Osteoblast (primary cell): Measurements from ENCODE around the gene PRDM11. TPM values are rescaled to one million over a fixed set of nuclear protein-coding genes. Genes with fewer than 3 reads are reported as not detected.

Experiments used
- DNase-seq: peaks from one replicate; pipeline ENCODE4 v3.0.0; 2011; ENCODE audit warnings: low spot score, mixed read lengths; ENCODE audit not compliant: insufficient read length; ENCODE audit errors: missing footprints
- H2AFZ ChIP-seq: 2 replicates; pipeline ENCODE4 v1.6.0; 2011; ENCODE audit warnings: mild to moderate bottlenecking, low read length
- H3K27ac ChIP-seq: 2 replicates; pipeline ENCODE4 v1.5.1; 2011; ENCODE audit warnings: mild to moderate bottlenecking, low read depth, low read length, moderate library complexity
- H3K27me3 ChIP-seq: 2 replicates; pipeline ENCODE4 v1.6.0; 2012; ENCODE audit warnings: mild to moderate bottlenecking, control low read depth, inconsistent platforms, low read length, moderate library complexity; ENCODE audit not compliant: insufficient read depth
- H3K36me3 ChIP-seq: 2 replicates; pipeline ENCODE4 v1.5.1; 2011; ENCODE audit warnings: mild to moderate bottlenecking, low read length, control low read depth, moderate library complexity; ENCODE audit not compliant: insufficient read depth
- H3K4me1 ChIP-seq: 2 replicates; pipeline ENCODE4 v1.5.1; 2011; ENCODE audit warnings: mild to moderate bottlenecking, low read length, control low read depth, moderate library complexity; ENCODE audit not compliant: insufficient read depth
- H3K4me2 ChIP-seq: 2 replicates; pipeline ENCODE4 v1.6.0; 2011; ENCODE audit warnings: mild to moderate bottlenecking, low read length; ENCODE audit not compliant: insufficient read depth
- H3K4me3 ChIP-seq: fragments of 200-600 bp; sonication (generic); 3 replicates; pipeline ENCODE4 v1.5.1; 2012; ENCODE audit warnings: mild to moderate bottlenecking, low read length, inconsistent platforms; ENCODE audit not compliant: insufficient read depth
- H3K79me2 ChIP-seq: 2 replicates; pipeline ENCODE4 v1.6.0; 2012; ENCODE audit warnings: mild to moderate bottlenecking, low read length, control low read depth, inconsistent platforms; ENCODE audit not compliant: insufficient read depth
- H3K9me3 ChIP-seq: 2 replicates; pipeline ENCODE4 v1.5.1; 2011; ENCODE audit warnings: low read depth, low read length, control low read depth
- H4K20me1 ChIP-seq: 2 replicates; pipeline ENCODE4 v1.6.0; 2012; ENCODE audit warnings: mild to moderate bottlenecking, low read length, control low read depth; ENCODE audit not compliant: insufficient read depth
- total RNA-seq: library from RNA; depleted of rRNA; stranded (reverse); fragments of >200 nt; gene quantifications from 2 replicates; pipeline ENCODE4 v1.2.3, GENCODE V29; 2012
- TF ChIP-seq, protein P1 (sequence below): IDR thresholded peaks from 2 replicates; pipeline ENCODE4 v1.5.1; 2011; ENCODE audit warnings: mild to moderate bottlenecking, low read depth, low read length, moderate library complexity; ENCODE audit errors: extremely low read depth

Gene PRDM11
- total RNA-seq, 1 donor: 5.4 TPM

DNA sequence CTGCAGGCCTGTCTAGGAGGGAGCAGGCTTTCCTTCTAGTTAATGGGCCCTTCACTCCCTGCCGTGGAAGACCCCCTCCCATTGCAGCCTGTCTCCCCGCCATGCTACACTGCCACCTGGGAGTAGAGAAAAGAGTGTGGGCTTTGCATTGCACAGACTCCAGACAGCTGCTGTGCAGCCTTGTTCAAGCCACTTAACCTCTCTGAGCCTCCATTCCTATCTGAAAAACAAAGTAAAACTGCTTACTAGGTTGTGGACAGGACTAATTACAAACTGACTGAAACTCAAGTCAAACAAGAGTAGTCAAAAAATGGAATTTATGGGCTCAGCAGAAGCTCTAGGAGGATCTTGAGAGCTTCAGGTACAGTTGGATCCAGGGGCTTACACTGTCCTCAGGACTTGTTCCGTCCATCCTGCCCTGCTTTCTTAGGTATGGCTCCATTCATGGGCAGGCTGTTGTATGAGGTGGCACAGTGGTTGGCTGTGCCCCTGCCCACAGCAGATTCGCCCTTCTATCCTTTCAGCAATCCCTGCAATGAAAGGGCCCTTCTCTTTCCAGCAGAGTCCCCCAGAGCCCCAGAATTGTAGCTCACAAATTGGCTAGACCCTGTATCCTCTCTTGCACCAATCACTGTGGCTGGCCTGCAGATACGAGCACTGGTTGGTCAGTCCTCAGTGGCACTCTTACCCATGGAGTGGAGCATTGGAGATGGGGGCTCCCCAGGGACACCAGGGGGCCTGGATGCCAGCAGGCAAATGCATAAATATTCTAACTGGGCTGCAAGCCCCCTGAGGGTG, 19.6 kb downstream of the PRDM11 start:
- Histone ChIP-seq H3K4me1 (peaks cover 13% of the 10 kb centered on the region), H3K36me3 (no peaks in the 10 kb centered on the region), H3K9me3 (no peaks in the 10 kb centered on the region), H2AFZ (no peak overlapping the region), H3K4me2 (no peak overlapping the region), H3K27me3 (peaks cover 2% of the 10 kb centered on the region), H3K27ac (no peak overlapping the region), H3K4me3 (no peak overlapping the region), H4K20me1 (peaks cover 55% of the 10 kb centered on the region), H3K79me2 (no peaks in the 10 kb centered on the region)
- peak; percentile 62 for DNase-seq
- TF ChIP-seq, protein P1, sequence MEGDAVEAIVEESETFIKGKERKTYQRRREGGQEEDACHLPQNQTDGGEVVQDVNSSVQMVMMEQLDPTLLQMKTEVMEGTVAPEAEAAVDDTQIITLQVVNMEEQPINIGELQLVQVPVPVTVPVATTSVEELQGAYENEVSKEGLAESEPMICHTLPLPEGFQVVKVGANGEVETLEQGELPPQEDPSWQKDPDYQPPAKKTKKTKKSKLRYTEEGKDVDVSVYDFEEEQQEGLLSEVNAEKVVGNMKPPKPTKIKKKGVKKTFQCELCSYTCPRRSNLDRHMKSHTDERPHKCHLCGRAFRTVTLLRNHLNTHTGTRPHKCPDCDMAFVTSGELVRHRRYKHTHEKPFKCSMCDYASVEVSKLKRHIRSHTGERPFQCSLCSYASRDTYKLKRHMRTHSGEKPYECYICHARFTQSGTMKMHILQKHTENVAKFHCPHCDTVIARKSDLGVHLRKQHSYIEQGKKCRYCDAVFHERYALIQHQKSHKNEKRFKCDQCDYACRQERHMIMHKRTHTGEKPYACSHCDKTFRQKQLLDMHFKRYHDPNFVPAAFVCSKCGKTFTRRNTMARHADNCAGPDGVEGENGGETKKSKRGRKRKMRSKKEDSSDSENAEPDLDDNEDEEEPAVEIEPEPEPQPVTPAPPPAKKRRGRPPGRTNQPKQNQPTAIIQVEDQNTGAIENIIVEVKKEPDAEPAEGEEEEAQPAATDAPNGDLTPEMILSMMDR: no peak

DNA sequence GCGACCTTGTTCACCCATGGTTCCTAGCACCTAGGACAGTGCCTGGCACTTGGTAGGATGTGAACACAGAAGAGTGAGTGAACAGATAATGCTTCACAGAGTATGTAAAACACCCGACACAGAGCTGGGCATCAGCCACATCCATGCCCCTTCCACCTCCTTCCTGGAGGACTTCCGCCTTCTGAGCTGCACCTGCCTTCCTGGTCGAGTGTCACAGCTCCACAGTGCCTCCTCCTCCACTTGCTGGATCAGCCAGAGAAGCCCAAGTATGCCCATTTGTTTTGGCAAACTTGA, 20.1 kb downstream of the PRDM11 start:
- H3K4me2 ChIP-seq: no peak overlapping the region
- peak; percentile 19 for DNase-seq
- H4K20me1 ChIP-seq: peaks cover 49% of the 10 kb centered on the region
- TF ChIP-seq, protein P1: no peak
- peaks cover under 1% of the 10 kb centered on the region for H3K27me3 ChIP-seq
- H3K4me1 ChIP-seq: peaks cover 13% of the 10 kb centered on the region
- no peaks in the 10 kb centered on the region for H3K36me3 ChIP-seq
- no peak overlapping the region for H2AFZ ChIP-seq
- H3K79me2 ChIP-seq: no peaks in the 10 kb centered on the region
- H3K9me3 ChIP-seq: no peaks in the 10 kb centered on the region
- H3K27ac ChIP-seq: no peak overlapping the region
- H3K4me3 ChIP-seq: no peak overlapping the region

GRCh38 chr11:45167283-45167682, 20.8 kb downstream of the PRDM11 start:
- TF ChIP-seq, protein P1: no peak
- H3K36me3 ChIP-seq: no peaks in the 10 kb centered on the region

GRCh38 chr11:45168366-45169130, 22.1 kb downstream of the PRDM11 start:
- H3K4me1 ChIP-seq: peaks cover 13% of the 10 kb centered on the region
- no peak overlapping the region for H3K4me2 ChIP-seq
- DNase-seq: peak; percentile 31
- no peaks in the 10 kb centered on the region for H3K27me3 ChIP-seq
- no peaks in the 10 kb centered on the region for H3K9me3 ChIP-seq
- TF ChIP-seq, protein P1: no peak
- no peak overlapping the region for H3K4me3 ChIP-seq
- no peak overlapping the region for H2AFZ ChIP-seq
- H3K36me3 ChIP-seq: no peaks in the 10 kb centered on the region
- H3K79me2 ChIP-seq: no peaks in the 10 kb centered on the region
- peaks cover 33% of the 10 kb centered on the region for H4K20me1 ChIP-seq
- no peak overlapping the region for H3K27ac ChIP-seq

More at GRCh38 chr11:45167283-45167682, 20.8 kb downstream of the PRDM11 start:
- Histone ChIP-seq H3K27me3 (no peaks in the 10 kb centered on the region), H3K4me3 (no peak overlapping the region), H3K9me3 (no peaks in the 10 kb centered on the region), H3K4me1 (peaks cover 13% of the 10 kb centered on the region), H3K27ac (no peak overlapping the region), H3K4me2 (no peak overlapping the region), H3K79me2 (no peaks in the 10 kb centered on the region), H2AFZ (no peak overlapping the region), H4K20me1 (peaks cover 42% of the 10 kb centered on the region)
- peak; percentile 73 for DNase-seq
